Panc1 (cell line): ENCODE measurements around the gene MTRF1L. TPM values are rescaled to one million over a fixed set of nuclear protein-coding genes. Genes with fewer than 3 reads are reported as not detected.
A peak's percentile ranks its signal among the peaks of the same experiment; 100 is the strongest.

Experiments
- ATAC-seq: fragments of 200-7000 bp; cut with Tn5 transposase; 2 replicates; pipeline ENCODE4 v1.9.1; 2020; ENCODE audit warnings: mild to moderate bottlenecking, moderate library complexity
- BruUV-seq: library from RNA; stranded (reverse); fragments of 400-500 nt; replicated peaks from 2 replicates; lab custom pipeline; 2021; lab: Mats Ljungman, UMichigan
- CTCF ChIA-PET: fragments of 300-600 bp; sonication (Branson Sonifier 250); formaldehyde crosslinking; loops from one replicate; lab custom pipeline; 2022; ENCODE audit warnings: antibody characterized with exemption; lab: Charles Lee
- POLR2A ChIA-PET: fragments of 300-600 bp; sonication (Branson Sonifier 250); formaldehyde crosslinking; loops from one replicate; lab custom pipeline; 2022; ENCODE audit warnings: antibody characterized with exemption; lab: Charles Lee
- DNase-seq: peaks from one replicate; pipeline ENCODE4 v3.0.0-alpha.2; 2010; ENCODE audit warnings: low read depth, low spot score
- H3K27ac ChIP-seq: 2 replicates; pipeline ENCODE4 v1.5.1; 2011; ENCODE audit warnings: mild to moderate bottlenecking, low read length, inconsistent platforms
- H3K27me3 ChIP-seq: fragments of 200-500 bp; sonication (Bioruptor generic); 2 replicates; pipeline ENCODE4 v1.6.0; 2014; ENCODE audit warnings: low read length, inconsistent platforms; ENCODE audit not compliant: control insufficient read depth, insufficient read depth
- H3K36me3 ChIP-seq: fragments of 200-500 bp; sonication (Bioruptor generic); 2 replicates; pipeline ENCODE4 v1.5.1; 2014; ENCODE audit warnings: inconsistent platforms, mild to moderate bottlenecking, low read length, moderate library complexity; ENCODE audit not compliant: control insufficient read depth, insufficient read depth
- H3K4me1 ChIP-seq: 2 replicates; pipeline ENCODE4 v1.5.1; 2011; ENCODE audit warnings: inconsistent platforms, mild to moderate bottlenecking, low read length, moderate library complexity; ENCODE audit not compliant: control insufficient read depth, insufficient read depth
- H3K4me3 ChIP-seq, 2 experiments: 2 replicates each; pipeline ENCODE4 v1.5.1; 2011 to 2012; ENCODE audit warnings: low read depth in 2 of 2, low read length in 2 of 2, mild to moderate bottlenecking in 2 of 2, inconsistent platforms in 1 of 2, moderate library complexity in 1 of 2
- H3K9me3 ChIP-seq: fragments of 200-500 bp; sonication (Bioruptor generic); 2 replicates; pipeline ENCODE4 v1.5.1; 2014; ENCODE audit warnings: low read depth, mild to moderate bottlenecking, inconsistent platforms, low read length, moderate library complexity; ENCODE audit not compliant: control insufficient read depth, insufficient read depth
- CTCF ChIP-seq: fragments of 450-650 bp; IDR thresholded peaks from 2 replicates; pipeline ENCODE4 v1.5.1; 2017; ENCODE audit warnings: mild to moderate bottlenecking
- POLR2AphosphoS5 ChIP-seq: IDR thresholded peaks from 2 replicates; pipeline ENCODE4 v1.6.1; 2012; ENCODE audit warnings: mild to moderate bottlenecking, low read depth, low read length, moderate library complexity
- SIN3A ChIP-seq: IDR thresholded peaks from 2 replicates; pipeline ENCODE4 v1.6.1; 2012; ENCODE audit warnings: low read depth, mild to moderate bottlenecking, low read length, moderate library complexity, borderline replicate concordance; ENCODE audit not compliant: insufficient read depth
- TCF7L2 ChIP-seq: IDR thresholded peaks from 2 replicates; pipeline ENCODE4 v1.6.1; 2011; ENCODE audit warnings: mild to moderate bottlenecking, low read depth, low read length, inconsistent platforms
- in situ Hi-C: cut with HindIII; loops from 2 replicates; pipeline ENCODE4 v1.10.0; 2016; ENCODE audit warnings: low sequenced_read_pairs, low pct_unique_long_range_greater_than_20kb
- intact Hi-C: fragments of 100-400 bp; cut with micrococcal nuclease; formaldehyde crosslinking; loops from one replicate; pipeline ENCODE4 v1.10.0; 2022; ENCODE audit not compliant: unreplicated experiment
- total RNA-seq: library from RNA; stranded (reverse); gene quantifications from one replicate; pipeline ENCODE4 v1.2.1, GENCODE V29; 2021; ENCODE audit not compliant: unreplicated experiment
- TF ChIP-seq, protein P1 (sequence below), 2 experiments: IDR thresholded peaks; 2 replicates each; pipeline ENCODE4 v1.6.1; 2011 to 2012; ENCODE audit warnings: low read depth in 2 of 2, control low read depth in 1 of 2, low read length in 1 of 2, mild to moderate bottlenecking in 1 of 2, moderate library complexity in 1 of 2; ENCODE audit not compliant: insufficient read depth in 1 of 2

Gene MTRF1L
- total RNA-seq, 1 experiment from 2014 or later: 22.7 TPM

GRCh38 chr6:152976749-152977148, 25.8 kb downstream of the MTRF1L start:
- TF ChIP-seq TCF7L2 (no peak), CTCF (no peak), SIN3A (no peak), POLR2AphosphoS5 (no peak)
- TF ChIP-seq, protein P1, sequence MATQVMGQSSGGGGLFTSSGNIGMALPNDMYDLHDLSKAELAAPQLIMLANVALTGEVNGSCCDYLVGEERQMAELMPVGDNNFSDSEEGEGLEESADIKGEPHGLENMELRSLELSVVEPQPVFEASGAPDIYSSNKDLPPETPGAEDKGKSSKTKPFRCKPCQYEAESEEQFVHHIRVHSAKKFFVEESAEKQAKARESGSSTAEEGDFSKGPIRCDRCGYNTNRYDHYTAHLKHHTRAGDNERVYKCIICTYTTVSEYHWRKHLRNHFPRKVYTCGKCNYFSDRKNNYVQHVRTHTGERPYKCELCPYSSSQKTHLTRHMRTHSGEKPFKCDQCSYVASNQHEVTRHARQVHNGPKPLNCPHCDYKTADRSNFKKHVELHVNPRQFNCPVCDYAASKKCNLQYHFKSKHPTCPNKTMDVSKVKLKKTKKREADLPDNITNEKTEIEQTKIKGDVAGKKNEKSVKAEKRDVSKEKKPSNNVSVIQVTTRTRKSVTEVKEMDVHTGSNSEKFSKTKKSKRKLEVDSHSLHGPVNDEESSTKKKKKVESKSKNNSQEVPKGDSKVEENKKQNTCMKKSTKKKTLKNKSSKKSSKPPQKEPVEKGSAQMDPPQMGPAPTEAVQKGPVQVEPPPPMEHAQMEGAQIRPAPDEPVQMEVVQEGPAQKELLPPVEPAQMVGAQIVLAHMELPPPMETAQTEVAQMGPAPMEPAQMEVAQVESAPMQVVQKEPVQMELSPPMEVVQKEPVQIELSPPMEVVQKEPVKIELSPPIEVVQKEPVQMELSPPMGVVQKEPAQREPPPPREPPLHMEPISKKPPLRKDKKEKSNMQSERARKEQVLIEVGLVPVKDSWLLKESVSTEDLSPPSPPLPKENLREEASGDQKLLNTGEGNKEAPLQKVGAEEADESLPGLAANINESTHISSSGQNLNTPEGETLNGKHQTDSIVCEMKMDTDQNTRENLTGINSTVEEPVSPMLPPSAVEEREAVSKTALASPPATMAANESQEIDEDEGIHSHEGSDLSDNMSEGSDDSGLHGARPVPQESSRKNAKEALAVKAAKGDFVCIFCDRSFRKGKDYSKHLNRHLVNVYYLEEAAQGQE (IDR thresholded peaks at IDR 0.05; ENCODE audit: insufficient read depth in 1 of 2, low read depth in 2 of 2, low read length in 1 of 2): no peak
- no peaks in the 10 kb centered on the region for H3K27me3 ChIP-seq
- peaks cover 43% of the 10 kb centered on the region for H3K4me1 ChIP-seq
- in situ Hi-C loops: no loop called here
- H3K4me3 ChIP-seq: no peak overlapping the region
- peaks cover 66% of the 10 kb centered on the region for H3K36me3 ChIP-seq
- intact Hi-C loops: no loop called here
- ATAC-seq: no peak
- no peaks in the 10 kb centered on the region for H3K9me3 ChIP-seq
- POLR2A ChIA-PET: no interaction called here
- DNase-seq: no peak
- no peak overlapping the region for H3K27ac ChIP-seq
- CTCF ChIA-PET: no interaction called here
- no TSS peak for BruUV-seq

DNA sequence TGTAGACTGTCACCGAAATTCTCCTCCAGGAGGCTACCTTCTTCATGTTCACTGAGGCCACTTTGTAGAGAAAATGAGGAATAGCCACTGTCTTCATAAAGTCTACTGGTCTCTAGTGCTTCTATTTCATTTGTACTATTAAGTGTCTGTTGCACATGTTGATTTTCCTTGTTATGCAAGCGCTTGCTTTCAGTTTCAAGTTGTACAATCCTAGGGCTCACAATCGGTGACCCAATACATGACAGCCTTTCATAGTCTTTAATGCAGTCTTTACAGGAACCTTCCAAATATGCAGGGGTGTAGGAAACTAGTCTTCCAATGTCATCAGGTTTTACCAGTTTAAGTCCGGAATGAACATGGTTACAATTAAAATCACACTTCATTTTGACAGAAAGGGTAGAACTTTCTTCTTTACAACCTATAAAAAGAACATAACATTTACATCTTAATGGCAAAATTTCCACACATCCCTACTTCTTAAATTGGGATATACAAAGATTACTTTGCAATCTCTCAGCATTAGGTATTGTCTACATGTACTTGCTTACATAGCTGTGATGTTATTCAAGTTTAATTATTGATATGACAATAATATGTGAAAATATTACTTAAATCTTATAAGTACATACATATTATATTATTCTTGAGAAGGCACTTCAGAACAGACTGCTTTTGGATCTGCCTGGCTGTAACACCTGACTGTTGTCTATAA, 27.1 kb downstream of the MTRF1L start:
- no peak for TF ChIP-seq TCF7L2
- TF ChIP-seq POLR2AphosphoS5: 0 out of 2 replicates have a peak, but pooled peaks have one; percentile 4
- no peak for TF ChIP-seq CTCF
- TF ChIP-seq SIN3A: no peak
- TF ChIP-seq, protein P1 (IDR thresholded peaks at IDR 0.05; ENCODE audit: insufficient read depth in 1 of 2, low read depth in 2 of 2, low read length in 1 of 2): no peak
- POLR2A ChIA-PET: no interaction called here
- peaks cover 36% of the 10 kb centered on the region for H3K4me1 ChIP-seq
- no peak for ATAC-seq
- H3K4me3 ChIP-seq: no peak overlapping the region
- peaks cover 76% of the 10 kb centered on the region for H3K36me3 ChIP-seq
- no peaks in the 10 kb centered on the region for H3K9me3 ChIP-seq
- intact Hi-C loops (no loop called here), in situ Hi-C loops (no loop called here)
- no peak for DNase-seq
- no peaks in the 10 kb centered on the region for H3K27me3 ChIP-seq
- H3K27ac ChIP-seq: 0 out of 2 replicates have a peak overlapping the region, but pooled peaks have one; percentile 23
- CTCF ChIA-PET: no interaction called here
- no TSS peak for BruUV-seq
